ENCODE results near the gene PRDM10. TPM values are rescaled to one million over a fixed set of nuclear protein-coding genes. Genes with fewer than 3 reads are reported as not detected.
A peak's percentile ranks its signal among the peaks of the same experiment; 100 is the strongest.
"Not testable (repeated sequence)": the region's sequence is repeated elsewhere in the genome, so short reads cannot be mapped to it uniquely, and the experiment has no call there.

Gene PRDM10
- total RNA-seq, 1 donor from 2014 or later, result 7.1 TPM

- no peak for DNase-seq
Observed at GRCh38 chr11:129974672-129975071, 28.0 kb downstream of the PRDM10 start.

- DNase-seq, result no peak
Observed at GRCh38 chr11:129974237-129974636, 28.4 kb downstream of the PRDM10 start.

- no peak for DNase-seq
Observed at GRCh38 chr11:129973809-129974208, 28.8 kb downstream of the PRDM10 start.

- DNase-seq, result no peak
Observed at GRCh38 chr11:129973068-129973467, 29.6 kb downstream of the PRDM10 start.

GRCh38 chr11:129972611-129973010, 30.0 kb downstream of the PRDM10 start:
- no peak for DNase-seq

- not testable (repeated sequence) for DNase-seq
Observed at GRCh38 chr11:129971856-129972255, 30.8 kb downstream of the PRDM10 start.

- no peak for DNase-seq
Observed at GRCh38 chr11:129969920-129970319, 32.7 kb downstream of the PRDM10 start.

GRCh38 chr11:129968591-129969419, 33.8 kb downstream of the PRDM10 start:
- no peak for DNase-seq

GRCh38 chr11:129967996-129968395, 34.6 kb downstream of the PRDM10 start:
- DNase-seq, result no peak

- DNase-seq, result no peak
Observed at GRCh38 chr11:129965248-129965647, 37.4 kb downstream of the PRDM10 start.

GRCh38 chr11:129960216-129961214, 42.1 kb downstream of the PRDM10 start:
- DNase-seq, result peak; percentile 66

- no peak for DNase-seq
Observed at GRCh38 chr11:129959687-129960086, 42.9 kb downstream of the PRDM10 start.

- DNase-seq, result no peak
Observed at GRCh38 chr11:129955282-129955681, 47.4 kb downstream of the PRDM10 start.

- not testable (repeated sequence) for DNase-seq
Observed at GRCh38 chr11:129954703-129955102, 47.9 kb downstream of the PRDM10 start.

- no peak for DNase-seq
Observed at GRCh38 chr11:129951866-129952262, 50.8 kb downstream of the PRDM10 start.

- DNase-seq, result no peak
Observed at GRCh38 chr11:129951201-129951865, 51.3 kb downstream of the PRDM10 start.

GRCh38 chr11:129950101-129951091, 52.2 kb downstream of the PRDM10 start:
- DNase-seq, result peak; percentile 85

- DNase-seq, result no peak
Observed at GRCh38 chr11:129948926-129949466, 53.6 kb downstream of the PRDM10 start.

GRCh38 chr11:129947474-129947873, 55.2 kb downstream of the PRDM10 start:
- DNase-seq, result no peak

GRCh38 chr11:129946965-129947364, 55.7 kb downstream of the PRDM10 start:
- DNase-seq, result no peak

- no peak for DNase-seq
Observed at GRCh38 chr11:129946256-129946655, 56.4 kb downstream of the PRDM10 start.

Measured in dermis blood vessel endothelial cell (primary cell).